Measurements from ENCODE around the gene MAEL.
"Not testable (repeated sequence)": the region's sequence is repeated elsewhere in the genome, so short reads cannot be mapped to it uniquely, and the experiment has no call there.

The MAEL gene

GRCh38 chr1:166978821-166979220 lies 10.3 kb upstream of the MAEL start:
- DNase-seq (ENCODE audit: low read depth), result no peak

DNA sequence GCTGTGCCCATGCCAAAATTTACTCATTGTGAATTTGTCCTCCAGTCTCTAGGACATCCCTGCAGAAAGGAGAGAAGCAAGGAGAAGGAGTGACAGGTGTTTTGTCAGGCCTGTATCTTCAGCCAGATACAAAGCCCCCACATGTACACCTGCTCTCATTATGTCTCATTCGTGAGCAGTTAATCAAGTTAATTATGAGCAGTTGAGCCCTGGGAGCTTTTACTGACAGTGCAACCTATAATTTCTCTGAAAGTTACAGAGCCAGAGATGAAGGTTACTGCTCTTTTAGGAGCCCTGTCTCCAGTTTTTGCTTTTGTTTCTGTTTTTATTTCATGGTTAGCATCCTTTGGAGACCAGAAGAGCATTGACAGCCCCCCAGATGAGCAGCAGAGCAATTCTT lies 8.7 kb upstream of the MAEL start:
- DNase-seq (ENCODE audit: low read depth), result no peak

GRCh38 chr1:166980818-166981217 lies 8.3 kb upstream of the MAEL start:
- no peak for DNase-seq (ENCODE audit: low read depth)

DNA sequence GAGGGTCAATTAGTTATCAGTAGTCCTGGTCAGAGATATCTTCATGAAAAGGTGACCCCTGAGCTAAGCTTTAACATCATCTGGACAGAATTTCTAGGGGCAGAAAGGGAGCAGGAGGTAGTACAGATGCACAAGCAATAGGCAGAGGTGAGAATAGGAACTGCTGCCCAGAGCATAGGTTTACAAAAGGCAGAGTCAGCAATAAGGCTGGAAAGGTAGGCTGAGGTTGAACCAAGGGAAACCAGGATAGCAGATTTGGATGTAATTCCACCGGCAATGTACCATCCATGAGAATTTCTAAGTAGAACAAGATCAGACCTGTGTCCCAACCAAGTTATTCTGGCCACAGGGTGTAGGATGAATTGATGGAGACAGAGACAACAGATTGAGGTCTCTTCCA lies 7.5 kb upstream of the MAEL start:
- DNase-seq (ENCODE audit: low read depth), result no peak

GRCh38 chr1:166999075-166999474 lies 10.0 kb downstream of the MAEL start:
- peak; percentile 41 for DNase-seq (ENCODE audit: low read depth)

DNA sequence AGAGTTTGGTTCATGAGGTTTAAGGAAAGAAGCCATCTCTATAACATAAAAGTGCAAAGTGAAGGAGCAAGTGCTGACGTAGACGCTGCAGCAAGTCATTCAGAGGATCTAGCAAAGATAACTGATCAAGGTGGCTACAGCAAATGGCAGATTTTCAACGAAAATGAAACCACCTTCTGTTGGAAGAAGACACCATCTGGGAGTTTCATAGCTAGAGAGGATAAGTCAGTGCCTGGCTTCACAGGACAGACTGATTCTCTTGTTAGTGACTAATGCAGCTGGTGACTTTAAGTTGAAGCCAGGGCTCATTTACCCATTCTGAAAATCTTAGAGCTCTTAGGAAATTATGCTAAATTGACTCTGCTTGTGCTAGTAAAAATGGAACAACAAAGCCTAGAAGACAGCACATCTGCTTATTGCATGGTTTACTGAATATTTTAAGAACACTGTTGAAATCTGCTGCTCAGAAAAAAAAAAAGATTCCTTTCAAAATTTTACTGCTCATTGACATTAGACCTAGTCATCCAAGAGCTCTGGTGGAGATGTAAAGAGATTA lies 10.5 kb downstream of the MAEL start:
- DNase-seq (ENCODE audit: low read depth), result no peak

DNA sequence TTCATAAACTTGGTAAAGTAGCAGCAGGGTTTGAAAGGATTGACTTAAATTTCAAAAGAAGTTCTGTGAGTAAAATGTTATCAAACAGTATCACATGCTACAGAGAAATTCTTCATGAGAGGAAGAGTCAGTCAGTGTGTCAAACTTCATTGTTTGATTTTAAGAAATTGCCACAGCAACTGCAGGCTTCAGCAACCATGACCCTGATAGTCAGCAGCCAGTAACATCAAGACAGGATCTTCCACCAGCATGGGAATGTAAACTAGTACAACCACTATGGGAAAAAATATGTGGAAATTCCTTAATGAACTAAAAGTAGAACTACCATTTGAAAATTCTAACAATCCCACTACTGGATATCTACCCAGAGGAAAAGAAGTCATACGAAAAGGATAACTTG lies 11.5 kb downstream of the MAEL start:
- no peak for DNase-seq (ENCODE audit: low read depth)

DNA sequence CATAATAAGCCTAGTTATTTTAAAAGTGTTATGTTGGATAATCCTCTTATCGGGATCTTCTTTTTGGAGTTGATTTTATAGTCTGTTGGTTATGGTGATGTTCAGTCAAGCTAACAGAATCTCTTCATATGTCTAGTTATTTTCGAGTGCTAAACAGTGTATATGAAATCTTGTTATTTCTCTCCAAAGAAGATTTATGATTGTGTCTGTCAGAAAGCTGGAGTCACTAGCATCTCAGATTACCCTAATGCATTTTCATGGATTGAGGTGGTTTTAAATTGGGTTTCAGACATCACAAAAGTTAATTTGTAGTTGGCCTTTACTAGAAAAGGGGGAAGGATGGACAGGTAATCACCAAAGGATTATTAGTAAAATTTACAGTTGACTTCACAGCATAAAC lies 13.3 kb downstream of the MAEL start:
- no peak for DNase-seq (ENCODE audit: low read depth)

DNA sequence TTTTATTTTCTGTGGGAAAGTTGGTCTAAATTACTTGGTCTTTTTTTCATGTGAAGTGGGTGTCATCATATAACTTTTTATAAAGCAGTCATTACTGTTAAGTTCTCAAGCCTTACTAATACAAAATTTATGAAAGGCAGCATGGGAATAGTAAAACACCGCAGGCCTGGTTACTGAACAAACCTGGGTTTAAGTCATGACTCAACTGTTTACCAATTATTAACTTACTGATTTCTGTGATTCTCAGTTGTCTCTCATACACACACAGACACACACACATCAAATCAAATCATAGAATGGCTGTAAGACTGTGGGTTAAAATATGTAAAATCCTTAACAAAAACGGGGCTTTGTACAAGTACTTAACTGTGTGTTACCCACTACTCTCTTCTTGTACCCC lies 14.6 kb downstream of the MAEL start:
- no peak for DNase-seq (ENCODE audit: low read depth)

GRCh38 chr1:167011560-167012191 lies 22.6 kb downstream of the MAEL start:
- no peak for DNase-seq (ENCODE audit: low read depth)

DNA sequence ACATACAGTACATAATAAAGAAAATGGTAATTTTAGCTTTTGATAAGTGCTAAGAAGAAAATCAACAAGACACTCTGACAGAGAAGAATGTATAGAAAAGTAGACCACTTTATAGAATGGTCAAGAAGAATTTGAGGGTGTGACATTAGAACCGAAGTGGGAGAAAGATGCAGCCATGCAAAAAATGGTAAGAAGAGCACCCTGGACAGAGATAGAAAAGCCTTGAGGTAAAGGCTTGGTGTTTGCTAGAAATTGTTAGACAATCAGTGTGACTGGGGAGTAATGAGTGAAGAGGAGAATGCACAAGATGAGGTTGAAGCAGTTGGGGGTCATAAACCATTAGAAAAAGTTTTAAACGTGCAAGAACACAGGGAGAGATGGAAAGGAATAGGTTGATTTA lies 23.5 kb downstream of the MAEL start:
- DNase-seq (ENCODE audit: low read depth), result no peak

- DNase-seq (ENCODE audit: low read depth), result no peak
These were observed 24.2 kb downstream of the MAEL start for GRCh38 chr1:167013108-167013929.

GRCh38 chr1:167016100-167016750 lies 27.1 kb downstream of the MAEL start:
- DNase-seq (ENCODE audit: low read depth), result no peak

GRCh38 chr1:167022384-167022783 lies 33.3 kb downstream of the MAEL start:
- no peak for DNase-seq (ENCODE audit: low read depth)

DNA sequence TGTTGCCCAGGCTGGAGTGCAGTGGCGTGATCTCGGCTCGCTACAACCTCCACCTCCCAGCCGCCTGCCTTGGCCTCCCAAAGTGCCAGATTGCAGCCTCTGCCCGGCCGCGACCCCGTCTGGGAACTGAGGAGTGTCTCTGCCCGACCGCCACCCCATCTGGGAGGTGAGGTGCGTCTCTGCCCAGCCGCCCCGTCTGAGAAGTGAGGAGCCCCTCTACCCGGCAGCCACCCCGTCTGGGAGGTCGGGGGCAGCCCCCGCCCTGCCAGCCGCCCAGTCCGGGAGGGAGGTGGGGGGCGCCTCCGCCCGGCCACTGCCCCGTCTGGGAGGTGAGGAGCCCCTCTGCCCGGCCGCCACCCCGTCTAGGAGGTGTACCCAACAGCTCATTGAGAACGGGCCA lies 40.5 kb downstream of the MAEL start:
- DNase-seq (ENCODE audit: low read depth), result not testable (repeated sequence)

DNA sequence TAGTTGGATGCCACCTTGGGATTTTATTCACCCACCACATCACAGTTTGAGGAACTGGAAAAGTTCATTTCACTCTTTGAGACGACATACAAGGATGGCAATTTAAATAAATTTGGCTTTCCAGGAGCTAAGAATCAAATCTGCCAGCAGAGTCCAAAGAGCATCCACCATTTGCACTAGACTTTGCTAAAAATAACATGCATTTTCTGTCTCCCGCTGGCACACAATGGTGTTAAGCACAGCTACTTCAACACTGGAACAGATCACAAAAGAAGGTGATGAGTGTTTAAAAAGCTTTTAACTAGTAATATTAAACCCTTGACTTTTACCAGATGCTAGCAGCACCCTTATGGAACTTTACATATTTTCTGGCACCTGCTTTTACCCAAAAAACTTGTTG lies 44.6 kb downstream of the MAEL start:
- no peak for DNase-seq (ENCODE audit: low read depth)

GRCh38 chr1:167043752-167044488 lies 54.8 kb downstream of the MAEL start:
- DNase-seq (ENCODE audit: low read depth), result no peak

DNA sequence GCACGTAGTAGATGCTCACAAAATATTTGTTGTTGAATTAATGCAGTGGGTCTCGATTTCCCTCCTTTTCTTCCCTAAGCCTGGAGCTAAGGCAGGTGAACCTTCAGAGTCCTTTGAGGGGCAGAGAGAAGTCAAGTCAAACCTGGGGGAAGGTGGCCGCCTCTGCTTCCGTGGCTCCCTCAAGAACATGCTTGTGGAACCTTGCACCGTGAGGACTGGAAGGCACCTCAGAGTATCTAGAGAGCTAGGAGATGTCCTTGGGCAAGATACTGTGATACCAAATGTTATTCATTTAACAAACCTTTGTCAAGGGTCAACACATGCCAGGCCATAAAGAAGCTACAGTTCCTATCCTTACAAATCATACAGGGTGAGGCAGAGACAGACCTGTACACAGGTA lies 62.8 kb downstream of the MAEL start:
- no peak for DNase-seq (ENCODE audit: low read depth)

GRCh38 chr1:167052389-167052788 lies 63.3 kb downstream of the MAEL start:
- no peak for DNase-seq (ENCODE audit: low read depth)

DNA sequence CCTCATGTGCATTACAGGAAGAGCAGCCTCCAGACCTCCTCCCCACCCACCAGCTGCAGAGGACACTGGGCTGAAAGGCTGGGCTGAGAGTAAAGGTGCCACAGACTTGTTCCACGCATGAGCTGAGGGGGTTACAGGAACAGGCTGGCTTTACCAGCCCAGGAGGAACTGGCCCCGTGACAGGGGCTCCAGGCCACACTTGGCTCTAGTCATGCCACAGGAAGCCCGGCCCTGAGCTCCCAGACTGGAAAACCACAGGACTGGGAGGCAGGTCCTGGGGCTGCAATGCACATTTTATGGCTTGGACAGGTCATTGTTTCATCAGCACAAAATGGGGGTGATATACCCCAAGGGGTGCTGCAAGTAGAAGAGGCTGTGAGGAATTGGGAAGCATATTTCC lies 65.5 kb downstream of the MAEL start:
- no peak for DNase-seq (ENCODE audit: low read depth)

DNA sequence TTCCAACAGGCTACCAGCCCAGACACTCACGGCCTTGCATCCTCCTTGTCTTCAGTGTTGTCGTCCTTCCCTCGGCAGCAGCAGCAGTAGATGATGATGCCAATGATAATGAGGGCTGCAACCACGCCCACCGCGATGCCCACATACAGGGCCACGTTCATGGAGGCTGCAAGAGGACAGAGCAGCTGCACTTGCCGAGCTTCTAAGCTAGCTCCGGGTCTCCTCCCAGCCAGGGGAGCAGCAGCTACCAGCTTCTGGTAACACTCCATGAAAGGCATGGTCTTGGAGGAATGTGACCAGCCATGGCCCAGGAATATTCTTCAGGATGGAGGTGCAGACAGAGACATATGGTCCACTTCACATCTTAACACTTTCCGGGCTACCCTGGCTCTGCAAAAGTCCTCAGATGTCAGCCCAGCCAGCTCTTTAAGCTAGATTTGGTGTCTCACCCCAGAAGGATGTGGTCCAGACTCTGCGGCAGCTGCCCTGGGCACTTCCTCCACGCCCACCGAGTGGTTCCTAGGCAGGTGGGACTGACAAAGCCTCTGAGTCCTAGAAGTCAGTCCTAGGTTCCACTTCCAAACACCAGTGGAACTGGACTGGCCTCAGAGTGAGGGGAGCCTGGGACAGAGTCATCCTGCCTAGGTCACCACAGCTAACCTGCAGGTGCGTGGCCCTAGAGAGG lies 66.0 kb downstream of the MAEL start:
- DNase-seq (ENCODE audit: low read depth), result no peak
